ENCODE data around the gene FARP1.

Gene FARP1

DNA sequence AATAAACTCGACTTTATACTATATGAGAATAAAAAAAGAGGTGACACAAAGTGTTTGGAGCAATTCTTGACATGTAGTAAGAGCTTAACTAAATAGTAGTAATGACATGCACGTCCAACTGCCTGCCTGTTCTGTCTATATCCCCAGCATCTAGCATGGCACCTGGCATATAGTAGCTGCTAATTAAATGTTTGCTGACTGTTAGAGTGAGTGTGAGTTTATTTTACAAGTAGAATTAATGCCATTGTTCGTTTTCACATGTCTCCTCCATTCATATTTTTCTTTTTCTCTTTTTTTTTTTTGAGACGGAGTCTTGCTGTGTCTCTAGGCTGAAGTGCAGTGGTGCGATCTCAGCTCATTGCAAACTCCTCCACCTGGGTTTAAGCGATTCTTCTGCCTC, 72.6 kb downstream of the FARP1 start:
- Histone ChIP-seq H3K9ac (ENCODE audit: low read length) (no peak overlapping the region), H3K9me3 (ENCODE audit: control insufficient read depth, low read length) (no peaks in the 10 kb centered on the region), H3K4me3 (ENCODE audit: low read length) (no peak overlapping the region), H3K4me1 (ENCODE audit: control insufficient read depth, insufficient read depth, low read length) (peaks cover 20% of the 10 kb centered on the region), H3K27me3 (ENCODE audit: control insufficient read depth, insufficient read depth, low read length) (no peaks in the 10 kb centered on the region), H3K36me3 (ENCODE audit: control insufficient read depth, insufficient read depth, low read length) (no peaks in the 10 kb centered on the region)

DNA sequence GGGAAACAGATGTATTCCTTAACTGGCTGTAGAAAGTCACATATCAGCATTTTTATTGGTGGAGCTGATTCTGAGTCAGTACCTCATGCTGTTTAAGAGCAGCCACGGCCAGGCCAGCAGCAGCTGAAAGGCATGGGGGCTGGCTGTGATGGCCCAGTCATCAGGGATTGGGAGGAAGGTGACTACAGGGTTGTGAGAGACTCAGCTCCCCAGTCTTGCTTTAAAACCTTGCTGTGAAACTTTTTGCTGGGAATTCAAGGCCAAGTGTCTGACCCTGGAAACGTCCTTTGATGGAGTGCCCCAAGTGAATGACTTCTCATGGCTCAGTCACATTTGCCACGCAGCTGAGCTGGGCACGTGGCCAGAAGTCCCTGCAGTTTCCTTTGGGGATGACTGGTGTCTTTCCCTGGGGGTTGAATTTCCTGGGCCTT, 73.3 kb downstream of the FARP1 start:
- H3K9me3 ChIP-seq (ENCODE audit: control insufficient read depth, low read length), result no peaks in the 10 kb centered on the region

DNA sequence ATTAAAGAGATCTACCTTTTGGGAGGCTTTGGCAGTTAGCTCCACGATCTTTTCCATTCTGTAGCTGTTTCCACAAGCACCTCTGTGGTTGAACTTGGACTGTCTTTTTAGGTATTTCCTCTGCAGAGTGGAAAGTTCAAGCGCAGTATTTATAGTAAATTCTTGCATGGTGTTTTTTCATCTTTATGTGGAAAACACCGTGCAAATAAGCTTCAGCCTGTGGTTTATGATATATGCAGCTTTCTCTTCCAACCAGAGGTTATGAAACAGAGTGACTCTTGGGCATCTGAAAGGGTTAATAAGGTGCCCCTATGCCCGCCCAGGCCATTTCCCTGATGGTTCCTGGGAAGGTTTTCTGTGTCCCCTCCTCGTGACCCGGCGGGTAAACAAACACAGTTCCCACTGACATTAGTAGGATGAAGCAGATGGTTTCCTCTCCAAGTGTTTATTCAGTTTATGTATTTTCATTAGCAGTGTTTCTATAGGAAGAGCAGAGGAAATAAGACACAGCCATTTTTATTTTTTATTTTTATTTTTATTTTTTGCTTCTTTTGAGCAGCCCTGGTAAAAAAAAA, 73.9 kb downstream of the FARP1 start:
- no peak overlapping the region for H3K4me3 ChIP-seq (ENCODE audit: low read length)
- no peak overlapping the region for H3K9ac ChIP-seq (ENCODE audit: low read length)
- H3K36me3 ChIP-seq (ENCODE audit: control insufficient read depth, insufficient read depth, low read length), result no peaks in the 10 kb centered on the region
- peaks cover 20% of the 10 kb centered on the region for H3K4me1 ChIP-seq (ENCODE audit: control insufficient read depth, insufficient read depth, low read length)
- H3K9me3 ChIP-seq (ENCODE audit: control insufficient read depth, low read length), result no peaks in the 10 kb centered on the region
- H3K27me3 ChIP-seq (ENCODE audit: control insufficient read depth, insufficient read depth, low read length), result no peaks in the 10 kb centered on the region

More for the DNA sequence above, 73.3 kb downstream of the FARP1 start:
- H3K4me3 ChIP-seq (ENCODE audit: low read length), result no peak overlapping the region
- no peaks in the 10 kb centered on the region for H3K27me3 ChIP-seq (ENCODE audit: control insufficient read depth, insufficient read depth, low read length)
- H3K4me1 ChIP-seq (ENCODE audit: control insufficient read depth, insufficient read depth, low read length), result peaks cover 20% of the 10 kb centered on the region
- no peak overlapping the region for H3K9ac ChIP-seq (ENCODE audit: low read length)
- H3K36me3 ChIP-seq (ENCODE audit: control insufficient read depth, insufficient read depth, low read length), result no peaks in the 10 kb centered on the region

DNA sequence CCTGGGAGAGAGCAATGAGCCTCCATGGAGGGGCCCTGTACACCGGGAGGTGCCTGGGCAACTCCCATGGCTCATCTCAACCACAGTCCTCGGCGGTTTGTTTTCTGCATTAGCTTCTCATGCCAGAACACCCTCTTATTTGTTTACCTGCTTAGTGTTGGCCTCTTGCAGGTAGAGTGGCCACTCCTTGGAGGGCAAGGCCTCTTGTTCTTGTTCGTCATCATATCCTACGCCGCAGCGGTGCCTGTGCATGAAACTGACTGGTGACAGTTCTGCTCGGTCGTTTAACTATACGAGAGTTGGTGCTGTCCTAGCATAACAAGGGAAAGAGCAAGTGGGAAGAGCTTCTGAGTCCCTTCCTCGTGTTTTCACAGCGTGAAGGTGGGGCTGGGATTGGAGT, 74.7 kb downstream of the FARP1 start:
- H3K9ac ChIP-seq (ENCODE audit: low read length), result no peak overlapping the region
- no peaks in the 10 kb centered on the region for H3K9me3 ChIP-seq (ENCODE audit: control insufficient read depth, low read length)
- peaks cover 20% of the 10 kb centered on the region for H3K4me1 ChIP-seq (ENCODE audit: control insufficient read depth, insufficient read depth, low read length)
- H3K36me3 ChIP-seq (ENCODE audit: control insufficient read depth, insufficient read depth, low read length), result no peaks in the 10 kb centered on the region
- no peak overlapping the region for H3K4me3 ChIP-seq (ENCODE audit: low read length)
- H3K27me3 ChIP-seq (ENCODE audit: control insufficient read depth, insufficient read depth, low read length), result no peaks in the 10 kb centered on the region

DNA sequence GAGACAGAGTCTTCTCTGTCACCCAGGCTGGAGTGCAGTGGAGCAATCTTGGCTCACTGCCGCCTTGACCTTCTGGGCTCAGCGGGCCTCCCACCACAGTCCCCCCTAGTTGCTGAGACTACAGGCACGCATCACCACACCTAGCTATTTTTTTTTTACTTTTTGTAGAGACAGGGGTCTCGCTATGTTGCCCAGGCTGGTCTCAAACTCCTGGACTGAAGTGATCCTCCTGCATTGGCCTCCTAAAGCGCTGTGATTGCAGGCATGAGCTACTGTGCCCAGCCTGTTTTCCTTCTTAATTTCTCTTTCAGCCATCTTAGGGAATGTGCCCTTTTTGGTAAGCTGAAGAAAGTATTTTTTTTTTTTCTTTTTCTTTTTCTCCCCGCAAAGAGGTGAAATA, 76.8 kb downstream of the FARP1 start:
- H3K4me1 ChIP-seq (ENCODE audit: control insufficient read depth, insufficient read depth, low read length), result peaks cover 9% of the 10 kb centered on the region
- no peaks in the 10 kb centered on the region for H3K9me3 ChIP-seq (ENCODE audit: control insufficient read depth, low read length)
- no peaks in the 10 kb centered on the region for H3K36me3 ChIP-seq (ENCODE audit: control insufficient read depth, insufficient read depth, low read length)
- H3K4me3 ChIP-seq (ENCODE audit: low read length), result no peak overlapping the region
- no peaks in the 10 kb centered on the region for H3K27me3 ChIP-seq (ENCODE audit: control insufficient read depth, insufficient read depth, low read length)
- H3K9ac ChIP-seq (ENCODE audit: low read length), result no peak overlapping the region

DNA sequence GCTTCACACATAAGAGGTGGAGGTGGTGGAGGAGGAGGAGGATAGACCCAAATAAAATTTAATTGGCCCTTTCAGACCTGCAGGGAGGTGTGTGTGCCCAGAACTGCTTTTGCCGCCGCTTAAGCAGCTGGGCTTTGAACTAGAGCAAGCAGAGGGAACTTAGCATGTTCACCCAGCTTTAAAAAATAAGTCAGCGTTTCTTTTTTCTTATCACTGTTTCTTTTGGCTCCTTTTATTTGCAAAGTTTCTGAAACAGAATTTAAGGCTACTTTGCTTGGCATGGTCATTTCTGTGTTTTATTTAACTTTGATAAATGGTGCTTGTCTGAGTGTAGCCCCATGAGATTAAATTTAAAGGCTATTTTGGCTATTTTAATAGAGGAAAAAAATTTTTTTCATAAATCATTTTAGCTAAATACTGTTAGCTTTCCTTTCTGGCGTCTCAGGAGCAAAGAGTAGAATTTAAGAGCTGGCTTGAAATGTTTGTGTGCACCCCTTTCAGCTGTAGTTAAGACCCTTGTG, 77.4 kb downstream of the FARP1 start:
- H3K27me3 ChIP-seq (ENCODE audit: control insufficient read depth, insufficient read depth, low read length), result no peaks in the 10 kb centered on the region
- peaks cover 3% of the 10 kb centered on the region for H3K4me1 ChIP-seq (ENCODE audit: control insufficient read depth, insufficient read depth, low read length)
- no peak overlapping the region for H3K9ac ChIP-seq (ENCODE audit: low read length)
- H3K4me3 ChIP-seq (ENCODE audit: low read length), result no peak overlapping the region
- H3K36me3 ChIP-seq (ENCODE audit: control insufficient read depth, insufficient read depth, low read length), result no peaks in the 10 kb centered on the region
- no peaks in the 10 kb centered on the region for H3K9me3 ChIP-seq (ENCODE audit: control insufficient read depth, low read length)

DNA sequence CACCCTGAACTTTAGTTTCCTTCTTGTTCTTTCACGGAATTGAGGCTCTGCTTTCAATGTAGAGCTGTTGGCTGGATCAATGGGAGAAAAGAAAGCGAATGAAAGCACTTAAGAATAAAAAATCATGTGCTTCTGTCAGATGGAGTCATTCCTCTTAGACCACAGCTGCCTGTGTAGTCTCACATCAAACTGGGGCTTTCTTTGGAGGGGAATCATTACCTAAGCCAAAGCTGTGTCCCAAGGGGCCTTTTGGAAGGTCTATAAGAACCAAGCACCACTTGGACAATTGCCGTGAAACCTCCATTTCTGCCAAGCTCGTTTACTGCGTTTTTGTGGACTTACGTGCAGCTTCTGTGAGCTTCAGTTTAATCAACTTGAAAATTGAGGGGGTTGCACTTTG, 78.3 kb downstream of the FARP1 start:
- H3K4me3 ChIP-seq (ENCODE audit: low read length), result no peak overlapping the region
- no peaks in the 10 kb centered on the region for H3K9me3 ChIP-seq (ENCODE audit: control insufficient read depth, low read length)
- no peaks in the 10 kb centered on the region for H3K36me3 ChIP-seq (ENCODE audit: control insufficient read depth, insufficient read depth, low read length)
- no peaks in the 10 kb centered on the region for H3K4me1 ChIP-seq (ENCODE audit: control insufficient read depth, insufficient read depth, low read length)
- H3K27me3 ChIP-seq (ENCODE audit: control insufficient read depth, insufficient read depth, low read length), result no peaks in the 10 kb centered on the region
- H3K9ac ChIP-seq (ENCODE audit: low read length), result no peak overlapping the region

DNA sequence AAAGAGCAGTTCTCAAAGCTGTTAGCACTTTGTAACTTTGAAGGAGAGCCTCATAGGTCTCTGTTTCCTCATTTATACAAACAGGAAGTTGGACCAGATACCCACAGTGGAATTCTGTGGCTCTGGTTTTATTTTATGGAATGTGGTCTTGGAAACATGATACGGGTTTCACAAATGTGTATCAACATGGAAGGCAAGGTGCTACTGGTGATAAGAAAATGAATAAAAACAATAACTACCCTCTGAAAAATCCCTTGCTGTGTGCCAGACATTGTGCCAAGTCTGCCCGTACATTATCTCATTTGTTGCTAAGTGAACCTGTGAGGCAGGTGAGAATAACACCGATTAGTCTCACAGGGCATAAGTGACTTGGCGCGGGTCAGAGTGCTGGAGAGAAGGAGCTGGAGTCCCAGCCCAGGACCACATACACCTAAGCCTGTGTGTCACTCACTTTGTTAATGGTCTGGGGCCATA, 79.2 kb downstream of the FARP1 start:
- no peaks in the 10 kb centered on the region for H3K9me3 ChIP-seq (ENCODE audit: control insufficient read depth, low read length)
- H3K4me3 ChIP-seq (ENCODE audit: low read length), result no peak overlapping the region
- H3K27me3 ChIP-seq (ENCODE audit: control insufficient read depth, insufficient read depth, low read length), result no peaks in the 10 kb centered on the region
- H3K4me1 ChIP-seq (ENCODE audit: control insufficient read depth, insufficient read depth, low read length), result no peaks in the 10 kb centered on the region
- no peaks in the 10 kb centered on the region for H3K36me3 ChIP-seq (ENCODE audit: control insufficient read depth, insufficient read depth, low read length)
- H3K9ac ChIP-seq (ENCODE audit: low read length), result no peak overlapping the region

DNA sequence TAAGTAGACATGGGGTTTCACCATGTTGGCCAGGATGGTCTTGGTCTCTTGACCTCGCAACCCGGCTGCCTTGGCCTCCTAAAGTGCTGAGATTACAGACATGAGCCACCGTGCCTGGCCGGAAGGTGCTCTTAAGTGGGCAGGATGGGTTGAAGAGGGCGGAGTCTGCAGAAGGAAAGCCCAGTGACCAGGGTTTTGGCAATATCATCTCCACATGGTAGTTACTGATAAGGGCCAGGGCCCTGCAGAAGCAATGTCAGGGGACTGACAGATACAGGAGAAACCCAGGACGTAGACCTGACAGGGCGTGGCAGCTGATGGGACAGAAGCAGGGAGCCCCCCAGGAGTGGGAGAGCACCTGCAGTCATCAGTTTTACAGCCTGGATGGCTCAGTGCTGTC, 79.9 kb downstream of the FARP1 start:
- Histone ChIP-seq H3K4me1 (ENCODE audit: control insufficient read depth, insufficient read depth, low read length) (no peaks in the 10 kb centered on the region), H3K27me3 (ENCODE audit: control insufficient read depth, insufficient read depth, low read length) (no peaks in the 10 kb centered on the region), H3K4me3 (ENCODE audit: low read length) (no peak overlapping the region), H3K9me3 (ENCODE audit: control insufficient read depth, low read length) (no peaks in the 10 kb centered on the region), H3K36me3 (ENCODE audit: control insufficient read depth, insufficient read depth, low read length) (no peaks in the 10 kb centered on the region), H3K9ac (ENCODE audit: low read length) (no peak overlapping the region)

DNA sequence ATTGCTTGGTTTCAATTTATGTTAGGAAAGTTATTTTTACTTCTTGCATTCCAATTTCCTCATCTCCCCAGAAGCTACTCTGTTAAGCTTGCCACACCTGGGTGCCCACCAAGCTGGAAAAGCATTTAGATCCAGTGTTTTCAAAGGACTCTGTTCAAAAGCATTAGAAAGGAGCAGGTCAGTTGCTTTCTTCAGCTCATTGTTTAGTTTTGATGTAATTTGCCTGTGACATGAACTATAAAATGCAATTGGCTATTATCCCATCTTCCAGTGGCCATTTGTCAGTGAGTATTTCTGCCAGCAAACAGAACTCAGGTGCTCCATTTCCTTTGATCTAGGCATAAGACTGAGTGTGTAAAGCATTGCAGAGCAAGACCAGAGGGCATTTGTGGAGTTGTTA, 80.8 kb downstream of the FARP1 start:
- H3K4me1 ChIP-seq (ENCODE audit: control insufficient read depth, insufficient read depth, low read length), result no peaks in the 10 kb centered on the region
- H3K9ac ChIP-seq (ENCODE audit: low read length), result no peak overlapping the region
- no peaks in the 10 kb centered on the region for H3K36me3 ChIP-seq (ENCODE audit: control insufficient read depth, insufficient read depth, low read length)

DNA sequence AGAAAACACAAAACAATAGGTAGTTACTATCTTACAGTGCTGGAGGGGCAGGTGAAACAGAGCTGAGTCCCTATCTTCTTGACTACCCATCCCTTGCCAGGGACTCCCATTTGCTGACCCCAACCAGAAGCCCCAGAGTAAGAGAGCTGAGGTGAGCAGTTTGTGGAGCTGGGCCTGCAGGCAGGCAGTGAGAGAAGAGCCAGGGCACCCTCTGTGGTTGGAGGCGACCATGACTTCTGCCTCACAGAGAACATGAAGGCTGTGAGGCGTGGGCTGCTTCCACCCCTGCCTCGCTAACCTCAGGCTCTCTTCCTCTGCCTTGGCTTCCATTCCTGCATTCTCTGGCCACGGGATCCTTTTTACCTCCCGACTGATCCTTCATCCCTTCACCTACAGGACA, 81.7 kb downstream of the FARP1 start:
- no peaks in the 10 kb centered on the region for H3K9me3 ChIP-seq (ENCODE audit: control insufficient read depth, low read length)
- H3K9ac ChIP-seq (ENCODE audit: low read length), result no peak overlapping the region
- no peaks in the 10 kb centered on the region for H3K4me1 ChIP-seq (ENCODE audit: control insufficient read depth, insufficient read depth, low read length)
- H3K4me3 ChIP-seq (ENCODE audit: low read length), result no peak overlapping the region
- H3K27me3 ChIP-seq (ENCODE audit: control insufficient read depth, insufficient read depth, low read length), result no peaks in the 10 kb centered on the region
- no peaks in the 10 kb centered on the region for H3K36me3 ChIP-seq (ENCODE audit: control insufficient read depth, insufficient read depth, low read length)

More for the DNA sequence above, 80.8 kb downstream of the FARP1 start:
- Histone ChIP-seq H3K27me3 (ENCODE audit: control insufficient read depth, insufficient read depth, low read length) (no peaks in the 10 kb centered on the region), H3K9me3 (ENCODE audit: control insufficient read depth, low read length) (no peaks in the 10 kb centered on the region), H3K4me3 (ENCODE audit: low read length) (no peak overlapping the region)

DNA sequence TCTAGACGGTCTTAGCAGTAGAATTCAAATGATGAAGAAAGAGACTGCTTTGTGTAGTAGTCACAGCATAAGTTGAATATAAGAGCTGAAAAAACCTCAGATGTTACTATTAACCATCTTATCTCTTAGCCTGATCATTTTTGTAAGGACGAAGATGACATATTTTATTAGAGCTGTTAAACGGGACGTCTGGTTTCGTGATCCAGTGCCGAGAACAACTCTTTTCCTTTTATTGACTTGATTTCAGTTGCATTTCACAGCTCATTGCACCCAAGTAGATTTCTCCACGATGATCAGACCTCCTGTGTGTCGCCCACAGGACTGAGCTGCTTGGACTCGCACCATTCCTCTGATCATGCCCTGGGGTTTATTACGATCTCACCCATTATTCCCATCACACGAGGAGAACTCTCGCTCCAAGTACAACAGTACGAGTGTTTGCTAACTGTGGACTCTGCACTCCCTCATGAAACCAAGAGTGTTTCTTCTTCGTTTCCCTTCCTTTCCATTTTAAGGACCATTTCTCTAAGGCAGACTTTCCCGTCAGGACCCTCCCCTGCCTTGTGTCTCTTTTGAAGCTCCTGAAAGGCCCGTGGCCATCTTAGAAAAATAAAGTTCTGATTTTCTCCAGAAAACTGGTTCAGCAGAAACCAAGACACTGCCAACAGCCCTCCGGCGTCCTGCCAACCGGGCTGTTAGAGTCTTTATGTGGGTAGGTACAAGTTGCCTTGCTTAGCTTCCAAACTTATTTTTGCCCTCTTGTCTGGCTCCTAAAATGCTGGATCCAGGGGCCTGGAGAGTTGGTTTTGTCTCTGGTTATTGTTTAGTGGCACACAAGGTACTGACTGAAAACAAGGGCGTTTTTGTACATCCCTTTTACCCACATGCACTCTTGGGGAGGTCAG, 82.4 kb downstream of the FARP1 start:
- Histone ChIP-seq H3K36me3 (ENCODE audit: control insufficient read depth, insufficient read depth, low read length) (no peaks in the 10 kb centered on the region), H3K27me3 (ENCODE audit: control insufficient read depth, insufficient read depth, low read length) (no peaks in the 10 kb centered on the region), H3K4me1 (ENCODE audit: control insufficient read depth, insufficient read depth, low read length) (no peaks in the 10 kb centered on the region), H3K4me3 (ENCODE audit: low read length) (no peak overlapping the region), H3K9me3 (ENCODE audit: control insufficient read depth, low read length) (no peaks in the 10 kb centered on the region), H3K9ac (ENCODE audit: low read length) (no peak overlapping the region)

All from mucosa of stomach (tissue), 1 donor.